Superior temporal gyrus (tissue), 1 donor: ENCODE data around the gene HDAC4.

Source experiments
- DNase-seq: peaks from one replicate; pipeline ENCODE4 v3.0.0-alpha.2; 2016; ENCODE audit errors: extremely low spot score

Gene HDAC4

GRCh38 chr2:239109041-239109927, 291.5 kb downstream of the HDAC4 start:
- no peak for DNase-seq

DNA sequence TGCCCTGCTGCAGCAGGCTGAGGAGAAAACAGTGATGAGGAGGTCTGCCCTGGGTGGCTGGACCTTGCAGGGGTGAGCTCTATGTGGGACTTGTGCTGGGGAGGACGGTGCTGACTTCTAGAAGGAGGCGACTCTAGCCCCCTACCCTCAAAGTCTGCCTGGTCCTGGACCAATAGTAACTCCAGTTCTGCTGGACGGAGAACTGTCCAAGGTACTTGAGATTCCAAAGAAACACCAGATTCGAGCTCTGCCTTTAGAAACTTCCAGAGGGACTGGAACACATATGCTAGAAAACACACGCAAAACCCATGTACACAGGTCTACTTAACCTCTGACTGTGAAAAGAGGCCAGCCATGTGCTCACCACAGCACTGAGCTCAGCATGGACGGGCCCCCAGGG, 292.4 kb downstream of the HDAC4 start:
- no peak for DNase-seq

DNA sequence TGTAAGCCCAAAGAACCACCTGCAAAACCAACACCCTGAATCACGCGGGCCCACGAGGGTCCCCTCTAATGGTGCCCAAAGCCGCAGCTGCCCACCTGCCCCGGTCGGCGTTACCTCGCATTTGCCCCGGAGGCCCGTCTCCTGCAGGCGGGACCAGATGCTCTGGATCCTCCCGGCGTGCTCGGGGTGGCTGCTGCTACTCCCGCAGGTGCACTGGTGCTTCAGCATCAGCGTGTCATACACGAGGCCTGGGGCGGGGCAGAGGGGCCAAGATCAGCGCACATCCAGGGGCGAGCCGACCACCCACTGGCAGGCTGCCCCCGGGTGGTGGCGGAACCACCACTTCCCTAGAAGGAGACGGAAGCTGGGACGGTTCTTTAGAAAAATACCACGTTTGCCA, 292.9 kb downstream of the HDAC4 start:
- no peak for DNase-seq

DNA sequence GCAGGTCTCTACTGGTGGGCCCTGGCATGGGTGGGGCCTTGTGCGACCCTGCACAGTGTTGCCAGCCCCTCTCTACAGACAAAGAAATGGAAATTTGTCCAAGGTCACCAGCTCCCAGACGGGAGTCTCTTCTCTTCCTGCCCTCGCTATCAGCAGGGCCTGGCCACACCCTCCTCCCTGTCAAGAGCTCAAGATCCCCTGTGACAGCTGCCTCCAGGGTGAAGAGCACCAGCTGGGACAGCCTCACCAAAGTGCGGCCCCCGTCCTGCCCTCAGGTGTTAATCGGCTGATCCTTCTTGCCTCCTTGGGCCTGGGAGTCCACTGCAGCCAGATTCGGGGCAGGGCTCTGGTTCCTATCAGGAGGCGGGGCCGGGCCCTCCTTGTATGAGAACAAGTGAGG, 293.9 kb downstream of the HDAC4 start:
- DNase-seq = no peak

DNA sequence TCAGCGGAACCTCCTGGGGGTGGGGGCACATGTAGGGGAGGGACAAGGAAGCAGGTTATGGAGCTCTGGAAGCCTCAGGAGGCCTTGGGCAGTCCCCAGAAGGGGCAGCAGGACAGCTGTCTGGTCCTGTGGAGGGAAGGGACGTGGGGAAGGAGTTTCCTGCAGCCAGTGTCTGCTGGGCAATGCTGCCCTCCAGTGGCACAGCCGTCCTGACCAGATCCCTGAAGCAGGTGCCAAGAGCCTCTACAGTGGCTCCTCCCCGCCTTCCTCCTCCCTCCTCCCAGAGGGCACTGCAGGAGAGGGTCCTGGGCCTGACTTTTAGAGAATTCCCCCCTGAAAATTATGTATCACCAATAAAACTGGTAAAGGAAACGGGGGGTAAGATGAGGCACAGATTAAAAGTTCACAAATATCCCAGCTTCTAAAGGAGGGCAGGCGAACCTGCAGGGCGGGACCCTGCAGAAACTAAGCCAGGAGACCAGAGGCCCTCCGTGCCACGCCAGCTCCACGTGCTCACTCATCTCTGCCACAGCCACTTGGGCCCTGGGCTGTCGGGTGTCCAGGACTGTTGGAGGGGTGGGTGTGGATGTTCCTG, 294.4 kb downstream of the HDAC4 start:
- peak; percentile 92 for DNase-seq

DNA sequence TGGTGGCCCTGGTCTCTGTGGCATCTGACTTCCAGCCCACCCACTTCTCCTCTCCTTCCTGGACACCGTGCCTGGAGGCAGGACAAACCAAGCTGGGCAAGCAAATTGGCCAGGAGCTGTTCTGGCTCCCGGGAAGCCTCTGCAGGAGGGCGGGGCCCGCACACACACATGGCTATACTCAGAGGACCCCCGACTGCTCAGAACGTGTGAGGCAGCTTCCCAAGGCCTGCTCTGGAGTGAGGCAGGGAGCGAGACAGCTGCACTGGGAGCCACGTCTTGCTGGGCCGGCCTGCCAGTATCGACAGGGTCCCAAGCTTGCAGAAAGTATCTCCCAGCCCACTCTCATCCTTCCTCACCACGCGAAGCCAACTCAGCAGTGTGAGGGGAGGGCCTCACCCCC, 295.6 kb downstream of the HDAC4 start:
- no peak for DNase-seq

GRCh38 chr2:239104800-239105199, 296.0 kb downstream of the HDAC4 start:
- DNase-seq = no peak

GRCh38 chr2:239103125-239104098, 297.4 kb downstream of the HDAC4 start:
- DNase-seq = peak; percentile 64

DNA sequence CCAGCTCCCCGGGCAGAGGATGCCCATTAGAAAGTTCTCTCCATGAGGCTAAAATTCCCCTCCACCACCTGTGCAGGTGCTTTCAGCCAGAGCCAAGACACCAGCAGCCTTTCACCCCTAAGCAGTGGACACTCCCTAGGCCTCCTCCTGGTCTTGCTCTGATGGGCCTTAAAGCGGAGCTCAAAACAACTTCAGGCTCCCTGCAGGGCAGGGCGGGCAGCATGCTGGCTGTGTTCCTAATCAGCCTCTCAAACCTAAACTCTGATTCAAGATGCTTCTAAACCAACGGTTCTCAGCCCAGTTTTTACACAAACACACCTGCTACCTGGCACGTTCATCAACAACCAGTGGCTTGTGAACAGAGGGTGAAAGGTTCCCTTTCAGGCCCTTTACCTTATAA, 298.6 kb downstream of the HDAC4 start:
- no peak for DNase-seq

- DNase-seq = no peak
Measured at GRCh38 chr2:239101807-239102206, 299.0 kb downstream of the HDAC4 start.

- DNase-seq = no peak
Measured at GRCh38 chr2:239101071-239101470, 299.7 kb downstream of the HDAC4 start.

GRCh38 chr2:239099474-239099873, 301.3 kb downstream of the HDAC4 start:
- no peak for DNase-seq

DNA sequence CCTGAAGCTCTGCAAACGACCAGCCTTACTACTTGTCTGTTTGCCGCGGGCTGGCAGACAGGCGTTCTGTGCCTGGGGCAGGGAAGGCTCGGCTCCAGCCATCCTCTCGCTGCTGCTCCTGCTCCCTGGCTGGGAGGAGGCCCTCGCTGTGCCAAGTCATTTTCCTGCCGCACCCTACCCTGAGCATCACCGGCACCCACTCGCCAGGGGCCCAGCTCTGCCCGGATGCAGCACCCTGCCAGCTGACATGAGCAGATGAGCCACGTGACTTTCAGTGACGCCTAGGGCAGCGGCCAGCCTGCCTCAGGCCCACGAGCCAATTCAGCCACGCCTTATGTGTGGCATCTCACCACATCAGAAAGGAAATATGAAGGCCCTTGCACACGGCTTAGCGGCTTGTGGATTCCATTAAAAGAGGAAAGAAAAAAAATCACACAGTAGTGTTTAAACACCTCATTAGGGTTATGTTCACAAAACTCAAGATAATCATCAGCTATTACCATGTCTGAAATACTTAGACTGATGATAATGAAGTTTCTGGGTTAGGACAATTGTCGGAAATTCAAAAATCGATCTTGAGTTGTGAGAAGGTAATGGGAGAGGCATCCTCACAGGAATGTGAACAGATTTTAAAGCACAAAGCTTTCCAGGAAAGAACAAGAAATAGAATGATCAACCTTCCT, 302.4 kb downstream of the HDAC4 start:
- peak; percentile 73 for DNase-seq

DNA sequence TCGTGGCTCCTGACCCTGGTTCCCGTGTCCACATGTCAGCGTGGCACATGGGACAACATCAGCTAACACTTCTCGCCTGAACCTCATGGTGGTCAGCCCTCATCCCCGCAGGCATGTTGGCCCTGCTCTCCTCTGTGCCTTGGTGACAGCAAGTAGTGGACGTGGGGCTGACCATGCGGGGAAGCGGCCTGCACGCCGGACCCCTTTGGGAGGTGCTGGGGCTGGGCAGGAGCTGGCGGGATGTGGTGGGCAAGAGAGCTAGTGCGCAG, 303.5 kb downstream of the HDAC4 start:
- DNase-seq = no peak

DNA sequence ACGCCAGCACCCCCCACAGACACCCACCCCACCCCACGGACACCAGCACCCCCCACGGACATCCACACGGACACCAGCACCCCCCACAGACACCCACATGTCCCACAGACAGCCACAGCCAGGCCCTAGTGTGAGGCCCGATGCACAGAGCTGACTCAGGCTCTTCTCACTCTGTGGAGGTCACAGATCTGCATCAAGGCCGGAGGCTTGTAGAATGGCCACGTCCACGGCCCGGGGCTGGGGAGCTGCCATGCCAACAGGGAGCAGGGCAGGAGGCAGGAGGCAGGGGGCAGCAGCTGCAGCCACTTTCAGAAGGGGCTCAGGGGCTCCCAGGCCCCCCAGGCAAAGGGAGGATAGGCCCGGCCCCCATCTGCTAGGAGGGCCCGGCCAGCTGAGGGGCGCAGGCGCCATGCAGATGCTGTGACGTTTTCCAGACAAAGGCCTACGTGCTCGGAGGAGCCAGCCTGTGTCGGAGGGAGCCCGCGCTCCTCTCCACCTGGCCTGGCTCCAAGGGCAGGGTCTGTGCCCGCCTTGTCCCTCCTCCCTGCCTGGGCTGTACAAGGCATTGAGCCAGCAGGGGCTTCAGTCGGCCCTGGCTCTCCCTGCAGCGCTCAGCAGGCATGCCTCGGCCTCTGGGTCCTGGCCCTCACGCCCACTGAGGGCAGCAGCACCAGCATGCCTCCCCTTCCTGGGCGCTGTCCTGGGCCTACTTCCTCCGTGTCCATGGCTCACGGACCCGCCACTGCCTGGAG, 304.0 kb downstream of the HDAC4 start:
- DNase-seq = no peak

DNA sequence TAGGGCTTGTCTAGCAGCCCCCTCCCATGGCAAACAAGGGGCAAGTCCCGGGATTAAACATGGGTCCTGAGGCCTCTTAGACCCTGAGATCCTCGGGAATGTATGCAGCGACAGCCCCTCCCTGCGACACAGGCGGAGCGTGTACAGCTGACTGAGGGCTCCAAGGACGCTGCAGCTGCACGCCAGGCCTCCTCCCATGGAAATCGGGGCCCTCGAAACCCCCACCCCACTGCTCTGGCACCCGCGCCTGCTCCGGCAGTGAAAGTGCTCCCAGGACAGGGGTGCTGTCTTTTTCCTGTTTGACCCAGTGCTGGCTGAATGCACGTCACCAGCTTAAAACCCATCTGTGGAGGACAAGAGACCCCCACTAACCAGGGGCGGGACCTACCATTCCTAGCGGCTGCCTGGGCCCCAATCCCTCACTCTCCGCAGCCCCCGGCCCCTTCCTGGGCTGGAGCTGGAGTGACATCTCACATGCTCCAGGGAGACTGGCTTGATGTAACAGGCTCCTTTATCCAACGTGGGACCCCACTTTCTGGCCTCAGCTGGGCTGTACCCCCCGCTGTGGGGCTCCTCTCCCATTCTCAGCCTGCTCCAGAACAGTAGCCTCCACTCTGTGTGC, 305.2 kb downstream of the HDAC4 start:
- no peak for DNase-seq

DNA sequence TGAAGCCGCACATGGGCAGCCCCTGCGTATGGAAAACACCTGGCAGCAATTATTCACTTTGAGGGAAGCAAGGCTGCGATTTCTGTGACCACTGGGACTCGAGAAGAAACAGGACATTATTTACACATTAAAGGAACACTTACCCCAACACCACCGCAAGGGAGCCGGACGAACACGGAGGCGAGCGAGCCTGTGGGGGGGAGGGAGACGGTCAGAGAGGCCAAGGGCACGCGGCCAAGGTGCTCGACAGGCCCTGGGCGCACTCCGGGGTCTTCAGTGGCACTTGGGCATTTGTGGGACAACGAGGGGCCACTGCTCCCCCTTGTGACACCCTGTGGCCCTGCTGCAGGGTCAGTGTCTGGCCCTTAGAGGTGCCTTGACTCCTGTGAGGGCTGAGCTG, 306.0 kb downstream of the HDAC4 start:
- DNase-seq = no peak

GRCh38 chr2:239093952-239094351, 306.9 kb downstream of the HDAC4 start:
- DNase-seq = no peak

- no peak for DNase-seq
Measured at GRCh38 chr2:239093542-239093941, 307.3 kb downstream of the HDAC4 start.

- DNase-seq = no peak
Measured at GRCh38 chr2:239092571-239093294, 308.1 kb downstream of the HDAC4 start.
